K562 (cell line): Measurements from ENCODE around the gene SLC25A33. TPM values are rescaled to one million over a fixed set of nuclear protein-coding genes. Genes with fewer than 3 reads are reported as not detected.
A peak's percentile ranks its signal among the peaks of the same experiment; 100 is the strongest.

Experiments
- DDX20 ChIP-seq: fragments of 450-650 bp; IDR thresholded peaks from 2 replicates; pipeline ENCODE4 v1.6.1; 2016; ENCODE audit warnings: missing genetic modification characterization, low read depth, mild to moderate bottlenecking, missing compliant biosample characterization, moderate library complexity
- ETS2 ChIP-seq: IDR thresholded peaks from 2 replicates; pipeline ENCODE4 v1.6.1; 2016; ENCODE audit warnings: borderline replicate concordance, missing genetic modification characterization, mild to moderate bottlenecking, moderate library complexity, missing compliant biosample characterization; ENCODE audit not compliant: poor library complexity, severe bottlenecking
- HDAC2 ChIP-seq: fragments of 450-650 bp; IDR thresholded peaks from 2 replicates; pipeline ENCODE4 v1.6.1; 2016; ENCODE audit warnings: mild to moderate bottlenecking
- MTA1 ChIP-seq: fragments of 450-650 bp; IDR thresholded peaks from 2 replicates; pipeline ENCODE4 v1.6.1; 2017; ENCODE audit warnings: borderline replicate concordance
- NFRKB ChIP-seq: fragments of 450-650 bp; IDR thresholded peaks from 2 replicates; pipeline ENCODE4 v1.6.1; 2016; ENCODE audit warnings: low read depth
- NR1H2 ChIP-seq: sonication (generic); formaldehyde crosslinking; IDR thresholded peaks from 2 replicates; pipeline ENCODE4 v1.4.0; 2020; ENCODE audit warnings: mild to moderate bottlenecking, missing genetic modification reagents
- PHF21A ChIP-seq: fragments of 450-650 bp; IDR thresholded peaks from 2 replicates; pipeline ENCODE4 v1.6.1; 2017; ENCODE audit warnings: low read depth, borderline replicate concordance
- SMARCA5 ChIP-seq: fragments of 450-650 bp; IDR thresholded peaks from 2 replicates; pipeline ENCODE4 v1.6.1; 2016
- ZC3H11A ChIP-seq: IDR thresholded peaks from 2 replicates; pipeline ENCODE4 v1.6.1; 2012; ENCODE audit warnings: low read depth, low read length, improper control_type of control experiment
- ZNF124 ChIP-seq: sonication (generic); formaldehyde crosslinking; IDR thresholded peaks from 2 replicates; pipeline ENCODE4 v1.8.1; 2022; ENCODE audit warnings: missing genetic modification reagents
- ZSCAN29 ChIP-seq: fragments of 450-650 bp; IDR thresholded peaks from 2 replicates; pipeline ENCODE4 v1.6.1; 2017
- polyA plus RNA-seq, 8 experiments: library from polyadenylated mRNA; depleted of rRNA in 4 of 8; stranded (reverse) in 5 of 8; unstranded in 3 of 8; fragments of >200 nt; fragmentation: Nextera tagmentation in 2 of 8; fragmentation: Illumina TruSeq in 1 of 8; extraction: Ambion mirVana in 2 of 8; extraction: Trizol in 1 of 8; gene quantifications; 2 replicates each; pipeline versions ENCODE4 v1.2.1 to v1.2.3, GENCODE V29; 2011 to 2014; ENCODE audit warnings: inconsistent platforms in 1 of 8, missing spikeins in 1 of 8
- total RNA-seq, 7 experiments: library from RNA; depleted of rRNA in 6 of 7; stranded (reverse); fragments of >200 nt in 6 of 7; fragmentation: Illumina TruSeq in 2 of 7; extraction: Trizol in 2 of 7; gene quantifications; 2 replicates each; pipeline versions ENCODE4 v1.2.1 to v1.2.3, GENCODE V29; 2011 to 2021; ENCODE audit warnings: low replicate concordance in 1 of 7
- TF ChIP-seq, protein P1 (sequence below), 3 experiments: fragments of 200-800 bp in 1 of 3; sonication (Bioruptor generic) in 1 of 3; sonication (generic) in 1 of 3; formaldehyde crosslinking in 1 of 3; IDR thresholded peaks; 2 replicates each; pipeline versions ENCODE4 v1.6.1 to v1.8.0; 2016 to 2022; ENCODE audit warnings: mild to moderate bottlenecking in 2 of 3, missing compliant biosample characterization in 2 of 3, missing genetic modification characterization in 2 of 3, missing genetic modification reagents in 1 of 3
- TF ChIP-seq, protein P2 (sequence below): fragments of 450-650 bp; conservative IDR thresholded peaks from 2 replicates; pipeline ENCODE4 v1.6.1; 2016; ENCODE audit warnings: missing genetic modification characterization, low read depth, mild to moderate bottlenecking, missing compliant biosample characterization, moderate library complexity
- TF ChIP-seq, protein P3 (sequence below): fragments of 450-650 bp; IDR thresholded peaks from 2 replicates; pipeline ENCODE4 v1.6.1; 2018; ENCODE audit not compliant: partially characterized antibody
- TF ChIP-seq, protein P4 (sequence below): sonication (generic); formaldehyde crosslinking; IDR thresholded peaks from 2 replicates; pipeline ENCODE4 v1.8.0; 2023; ENCODE audit warnings: mild to moderate bottlenecking, missing genetic modification reagents
- TF ChIP-seq, protein P5 (sequence below): fragments of 250-450 bp; sonication (Bioruptor Pico); IDR thresholded peaks from 2 replicates; pipeline ENCODE4 v1.6.1; 2021; ENCODE audit warnings: mild to moderate bottlenecking
- TF ChIP-seq, protein P6 (sequence below): fragments of 450-650 bp; IDR thresholded peaks from 2 replicates; pipeline ENCODE4 v1.6.1; 2016; ENCODE audit warnings: low read depth, mild to moderate bottlenecking, moderate library complexity
- TF ChIP-seq, protein P7 (sequence below): fragments of 450-650 bp; formaldehyde crosslinking; IDR thresholded peaks from 2 replicates; pipeline ENCODE4 v1.4.0; 2020; ENCODE audit warnings: mild to moderate bottlenecking, moderate library complexity

SLC25A33 gene
- total and polyA plus RNA-seq, 9 of the 15 experiments (the other 6 are each of a cell fraction or from before 2014, with no cell fraction given), result 3.2 to 23.5 (median 17.5) TPM

DNA sequence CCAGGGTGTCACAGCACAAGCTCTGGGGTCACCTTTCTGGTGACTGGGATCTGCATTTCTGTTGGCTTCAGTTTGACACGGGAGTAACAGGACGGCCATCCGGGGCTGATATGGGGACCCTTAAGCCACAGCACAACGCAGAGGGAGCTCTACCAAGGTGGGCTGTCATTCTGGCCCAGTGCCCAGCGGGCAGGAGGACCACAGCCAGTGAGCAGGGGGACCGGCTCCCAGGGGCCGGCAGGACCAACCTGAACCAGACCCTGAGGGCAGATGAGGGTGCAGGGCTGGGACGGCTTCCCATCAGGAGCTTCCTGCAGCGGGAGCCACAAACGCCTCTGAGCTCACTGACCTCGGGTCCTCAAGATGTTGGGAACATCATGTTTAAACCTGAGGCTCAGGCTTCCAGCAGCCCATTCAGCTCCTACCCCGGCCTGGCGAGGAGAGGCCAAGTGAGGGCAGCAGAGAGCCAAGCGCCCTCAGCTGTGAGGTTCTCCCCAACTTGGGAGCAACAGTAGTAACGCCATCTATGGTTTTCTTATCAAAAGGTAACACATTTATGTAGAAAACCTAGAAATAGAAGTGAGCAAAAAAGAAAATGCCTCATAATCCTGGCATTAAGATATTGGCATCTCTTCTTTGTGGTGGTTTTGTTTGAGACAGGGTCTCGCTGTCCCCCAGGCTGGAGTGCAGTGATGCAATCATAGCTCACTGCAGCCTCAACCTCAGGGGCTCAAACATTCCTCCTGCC is 76.2 kb downstream of the SLC25A33 start (continued):
- TF ChIP-seq ZNF124 (CRISPR knock-in tag), result no peak
- TF ChIP-seq, protein P1, sequence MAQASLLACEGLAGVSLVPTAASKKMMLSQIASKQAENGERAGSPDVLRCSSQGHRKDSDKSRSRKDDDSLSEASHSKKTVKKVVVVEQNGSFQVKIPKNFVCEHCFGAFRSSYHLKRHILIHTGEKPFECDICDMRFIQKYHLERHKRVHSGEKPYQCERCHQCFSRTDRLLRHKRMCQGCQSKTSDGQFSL (CRISPR knock-in tag; IDR thresholded peaks at IDR 0.05), result no peak
- TF ChIP-seq, protein P1 (tag; IDR thresholded peaks at IDR 0.05), result no peak
- TF ChIP-seq PHF21A, result no peak
- TF ChIP-seq NR1H2 (CRISPR knock-in tag), result no peak
- TF ChIP-seq, protein P2, sequence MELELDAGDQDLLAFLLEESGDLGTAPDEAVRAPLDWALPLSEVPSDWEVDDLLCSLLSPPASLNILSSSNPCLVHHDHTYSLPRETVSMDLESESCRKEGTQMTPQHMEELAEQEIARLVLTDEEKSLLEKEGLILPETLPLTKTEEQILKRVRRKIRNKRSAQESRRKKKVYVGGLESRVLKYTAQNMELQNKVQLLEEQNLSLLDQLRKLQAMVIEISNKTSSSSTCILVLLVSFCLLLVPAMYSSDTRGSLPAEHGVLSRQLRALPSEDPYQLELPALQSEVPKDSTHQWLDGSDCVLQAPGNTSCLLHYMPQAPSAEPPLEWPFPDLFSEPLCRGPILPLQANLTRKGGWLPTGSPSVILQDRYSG (tag), result 0 out of 2 replicates have a peak, but pooled peaks have one; percentile 34
- no peak for TF ChIP-seq DDX20 (tag)
- TF ChIP-seq, protein P3, sequence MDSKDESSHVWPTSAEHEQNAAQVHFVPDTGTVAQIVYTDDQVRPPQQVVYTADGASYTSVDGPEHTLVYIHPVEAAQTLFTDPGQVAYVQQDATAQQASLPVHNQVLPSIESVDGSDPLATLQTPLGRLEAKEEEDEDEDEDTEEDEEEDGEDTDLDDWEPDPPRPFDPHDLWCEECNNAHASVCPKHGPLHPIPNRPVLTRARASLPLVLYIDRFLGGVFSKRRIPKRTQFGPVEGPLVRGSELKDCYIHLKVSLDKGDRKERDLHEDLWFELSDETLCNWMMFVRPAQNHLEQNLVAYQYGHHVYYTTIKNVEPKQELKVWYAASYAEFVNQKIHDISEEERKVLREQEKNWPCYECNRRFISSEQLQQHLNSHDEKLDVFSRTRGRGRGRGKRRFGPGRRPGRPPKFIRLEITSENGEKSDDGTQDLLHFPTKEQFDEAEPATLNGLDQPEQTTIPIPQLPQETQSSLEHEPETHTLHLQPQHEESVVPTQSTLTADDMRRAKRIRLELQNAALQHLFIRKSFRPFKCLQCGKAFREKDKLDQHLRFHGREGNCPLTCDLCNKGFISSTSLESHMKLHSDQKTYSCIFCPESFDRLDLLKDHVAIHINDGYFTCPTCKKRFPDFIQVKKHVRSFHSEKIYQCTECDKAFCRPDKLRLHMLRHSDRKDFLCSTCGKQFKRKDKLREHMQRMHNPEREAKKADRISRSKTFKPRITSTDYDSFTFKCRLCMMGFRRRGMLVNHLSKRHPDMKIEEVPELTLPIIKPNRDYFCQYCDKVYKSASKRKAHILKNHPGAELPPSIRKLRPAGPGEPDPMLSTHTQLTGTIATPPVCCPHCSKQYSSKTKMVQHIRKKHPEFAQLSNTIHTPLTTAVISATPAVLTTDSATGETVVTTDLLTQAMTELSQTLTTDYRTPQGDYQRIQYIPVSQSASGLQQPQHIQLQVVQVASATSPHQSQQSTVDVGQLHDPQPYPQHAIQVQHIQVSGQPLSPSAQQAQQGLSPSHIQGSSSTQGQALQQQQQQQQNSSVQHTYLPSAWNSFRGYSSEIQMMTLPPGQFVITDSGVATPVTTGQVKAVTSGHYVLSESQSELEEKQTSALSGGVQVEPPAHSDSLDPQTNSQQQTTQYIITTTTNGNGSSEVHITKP, result no peak
- TF ChIP-seq ETS2, result no peak
- TF ChIP-seq, protein P4, sequence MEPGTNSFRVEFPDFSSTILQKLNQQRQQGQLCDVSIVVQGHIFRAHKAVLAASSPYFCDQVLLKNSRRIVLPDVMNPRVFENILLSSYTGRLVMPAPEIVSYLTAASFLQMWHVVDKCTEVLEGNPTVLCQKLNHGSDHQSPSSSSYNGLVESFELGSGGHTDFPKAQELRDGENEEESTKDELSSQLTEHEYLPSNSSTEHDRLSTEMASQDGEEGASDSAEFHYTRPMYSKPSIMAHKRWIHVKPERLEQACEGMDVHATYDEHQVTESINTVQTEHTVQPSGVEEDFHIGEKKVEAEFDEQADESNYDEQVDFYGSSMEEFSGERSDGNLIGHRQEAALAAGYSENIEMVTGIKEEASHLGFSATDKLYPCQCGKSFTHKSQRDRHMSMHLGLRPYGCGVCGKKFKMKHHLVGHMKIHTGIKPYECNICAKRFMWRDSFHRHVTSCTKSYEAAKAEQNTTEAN (CRISPR knock-in tag), result no peak
- TF ChIP-seq, protein P5, sequence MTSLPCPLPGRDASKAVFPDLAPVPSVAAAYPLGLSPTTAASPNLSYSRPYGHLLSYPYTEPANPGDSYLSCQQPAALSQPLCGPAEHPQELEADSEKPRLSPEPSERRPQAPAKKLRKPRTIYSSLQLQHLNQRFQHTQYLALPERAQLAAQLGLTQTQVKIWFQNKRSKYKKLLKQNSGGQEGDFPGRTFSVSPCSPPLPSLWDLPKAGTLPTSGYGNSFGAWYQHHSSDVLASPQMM, result no peak
- no peak for TF ChIP-seq ZSCAN29
- TF ChIP-seq, protein P6, sequence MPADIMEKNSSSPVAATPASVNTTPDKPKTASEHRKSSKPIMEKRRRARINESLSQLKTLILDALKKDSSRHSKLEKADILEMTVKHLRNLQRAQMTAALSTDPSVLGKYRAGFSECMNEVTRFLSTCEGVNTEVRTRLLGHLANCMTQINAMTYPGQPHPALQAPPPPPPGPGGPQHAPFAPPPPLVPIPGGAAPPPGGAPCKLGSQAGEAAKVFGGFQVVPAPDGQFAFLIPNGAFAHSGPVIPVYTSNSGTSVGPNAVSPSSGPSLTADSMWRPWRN, result no peak
- no peak for TF ChIP-seq MTA1
- TF ChIP-seq, protein P7, sequence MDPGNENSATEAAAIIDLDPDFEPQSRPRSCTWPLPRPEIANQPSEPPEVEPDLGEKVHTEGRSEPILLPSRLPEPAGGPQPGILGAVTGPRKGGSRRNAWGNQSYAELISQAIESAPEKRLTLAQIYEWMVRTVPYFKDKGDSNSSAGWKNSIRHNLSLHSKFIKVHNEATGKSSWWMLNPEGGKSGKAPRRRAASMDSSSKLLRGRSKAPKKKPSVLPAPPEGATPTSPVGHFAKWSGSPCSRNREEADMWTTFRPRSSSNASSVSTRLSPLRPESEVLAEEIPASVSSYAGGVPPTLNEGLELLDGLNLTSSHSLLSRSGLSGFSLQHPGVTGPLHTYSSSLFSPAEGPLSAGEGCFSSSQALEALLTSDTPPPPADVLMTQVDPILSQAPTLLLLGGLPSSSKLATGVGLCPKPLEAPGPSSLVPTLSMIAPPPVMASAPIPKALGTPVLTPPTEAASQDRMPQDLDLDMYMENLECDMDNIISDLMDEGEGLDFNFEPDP (CRISPR knock-in tag), result no peak
- TF ChIP-seq SMARCA5, result no peak
- no peak for TF ChIP-seq NFRKB
- no peak for TF ChIP-seq HDAC2
- TF ChIP-seq ZC3H11A, result no peak
